Thyroid gland (tissue), 4 donors: Measurements from ENCODE around the gene LDB3. TPM values are rescaled to one million over a fixed set of nuclear protein-coding genes. Genes with fewer than 3 reads are reported as not detected.

Source experiments
- DNase-seq, 2 donors: peaks; one replicate each; pipeline ENCODE4 v3.0.0-alpha.2; 2019
- H3K27ac ChIP-seq, 3 donors: fragments of 200-600 bp; sonication (generic); 1 replicate in 2 of 3; 2 replicates in 1 of 3; pipeline ENCODE4 v1.5.1; 2016 to 2019; ENCODE audit warnings: mild to moderate bottlenecking in 1 of 3, moderate library complexity in 1 of 3
- H3K27me3 ChIP-seq: fragments of 200-600 bp; sonication (generic); one replicate; pipeline ENCODE4 v1.5.1; 2019
- H3K36me3 ChIP-seq, 2 donors: fragments of 200-600 bp; sonication (generic); one replicate each; pipeline ENCODE4 v1.5.1; 2016 to 2019
- H3K4me1 ChIP-seq, 2 donors: fragments of 200-600 bp; sonication (generic); one replicate each; pipeline ENCODE4 v1.5.1; 2017 to 2019
- H3K4me3 ChIP-seq, 3 donors: fragments of 200-600 bp; sonication (generic); replicated peaks in 1 of 3; 1 replicate in 2 of 3; 2 replicates in 1 of 3; pipeline ENCODE4 v1.5.1; 2016; ENCODE audit warnings: mild to moderate bottlenecking in 1 of 3
- H3K9me3 ChIP-seq: fragments of 200-600 bp; sonication (generic); one replicate; pipeline ENCODE4 v1.5.1; 2017
- POLR2A ChIP-seq, 2 donors: fragments of 450-650 bp; IDR thresholded peaks; one replicate each; pipeline ENCODE4 v1.6.1; 2017; ENCODE audit warnings: antibody characterized with exemption in 2 of 2, mild to moderate bottlenecking in 2 of 2, moderate library complexity in 1 of 2
- WGBS, 2 donors: methylation state at CpG; one replicate each; pipeline ENCODE4 v1.1.5; 2017; 5-methylcytosine and 5-hydroxymethylcytosine counted together
- intact Hi-C: fragments of 100-400 bp; cut with DNase I; formaldehyde crosslinking; loops from one replicate; pipeline ENCODE4 v1.15.1; 2023
- total RNA-seq, 4 donors: library from RNA; depleted of rRNA; stranded (reverse); fragments of >200 nt; gene quantifications; one replicate each; pipeline ENCODE4 v1.2.3, GENCODE V29; 2016
- TF ChIP-seq, protein P1 (sequence below), 6 experiments: fragments of 200-600 bp in 3 of 6; fragments of 450-650 bp in 3 of 6; sonication (generic) in 3 of 6; IDR thresholded peaks; one replicate each; pipeline ENCODE4 v1.5.1; 2016 to 2019; ENCODE audit warnings: antibody characterized with exemption in 6 of 6, mild to moderate bottlenecking in 2 of 6, inconsistent platforms in 1 of 6, moderate library complexity in 1 of 6

The LDB3 gene
- total RNA-seq, 4 donors from 2014 or later = 1.5 to 5.5 (median 1.9) TPM

- intact Hi-C loops = no loop called here
- H3K4me1 ChIP-seq = peaks cover 7 to 15% of the 10 kb centered on the region in 2 donors
- no peak for DNase-seq
- TF ChIP-seq POLR2A (IDR thresholded peaks at IDR 0.05) = no peak
- TF ChIP-seq, protein P1, sequence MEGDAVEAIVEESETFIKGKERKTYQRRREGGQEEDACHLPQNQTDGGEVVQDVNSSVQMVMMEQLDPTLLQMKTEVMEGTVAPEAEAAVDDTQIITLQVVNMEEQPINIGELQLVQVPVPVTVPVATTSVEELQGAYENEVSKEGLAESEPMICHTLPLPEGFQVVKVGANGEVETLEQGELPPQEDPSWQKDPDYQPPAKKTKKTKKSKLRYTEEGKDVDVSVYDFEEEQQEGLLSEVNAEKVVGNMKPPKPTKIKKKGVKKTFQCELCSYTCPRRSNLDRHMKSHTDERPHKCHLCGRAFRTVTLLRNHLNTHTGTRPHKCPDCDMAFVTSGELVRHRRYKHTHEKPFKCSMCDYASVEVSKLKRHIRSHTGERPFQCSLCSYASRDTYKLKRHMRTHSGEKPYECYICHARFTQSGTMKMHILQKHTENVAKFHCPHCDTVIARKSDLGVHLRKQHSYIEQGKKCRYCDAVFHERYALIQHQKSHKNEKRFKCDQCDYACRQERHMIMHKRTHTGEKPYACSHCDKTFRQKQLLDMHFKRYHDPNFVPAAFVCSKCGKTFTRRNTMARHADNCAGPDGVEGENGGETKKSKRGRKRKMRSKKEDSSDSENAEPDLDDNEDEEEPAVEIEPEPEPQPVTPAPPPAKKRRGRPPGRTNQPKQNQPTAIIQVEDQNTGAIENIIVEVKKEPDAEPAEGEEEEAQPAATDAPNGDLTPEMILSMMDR (IDR thresholded peaks at IDR 0.05) = no peak
- no peak overlapping the region for H3K4me3 ChIP-seq
- no peaks in the 10 kb centered on the region for H3K27me3 ChIP-seq
- no peaks in the 10 kb centered on the region for H3K9me3 ChIP-seq
- H3K36me3 ChIP-seq = no peaks in the 10 kb centered on the region
- WGBS, 2 donors = 78 to 86% methylated on average over 6 of the region's 6 CpGs
- no peak overlapping the region for H3K27ac ChIP-seq
Observed at GRCh38 chr10:86715156-86715795, 47.0 kb downstream of the LDB3 start.

GRCh38 chr10:86715836-86716235 is 47.5 kb downstream of the LDB3 start:
- Histone ChIP-seq H3K27me3 (no peaks in the 10 kb centered on the region), H3K9me3 (no peaks in the 10 kb centered on the region), H3K4me3 (no peak overlapping the region), H3K36me3 (no peaks in the 10 kb centered on the region), H3K27ac (no peak overlapping the region), H3K4me1 (peaks cover 1 to 10% of the 10 kb centered on the region in 2 donors)
- TF ChIP-seq, protein P1 (IDR thresholded peaks at IDR 0.05) = no peak
- no peak for TF ChIP-seq POLR2A (IDR thresholded peaks at IDR 0.05)
- 80 to 86% methylated on average over 4 to 5 of the region's 5 CpGs for WGBS, 2 donors
- no peak for DNase-seq
- intact Hi-C loops = no loop called here

GRCh38 chr10:86716466-86716865 is 48.2 kb downstream of the LDB3 start:
- peaks cover 0 to 8% of the 10 kb centered on the region in 2 donors for H3K4me1 ChIP-seq
- no peak for TF ChIP-seq POLR2A (IDR thresholded peaks at IDR 0.05)
- TF ChIP-seq, protein P1 (IDR thresholded peaks at IDR 0.05) = no peak
- intact Hi-C loops = no loop called here
- no peak overlapping the region for H3K27ac ChIP-seq
- no peak for DNase-seq
- no peaks in the 10 kb centered on the region for H3K27me3 ChIP-seq
- no peak overlapping the region for H3K4me3 ChIP-seq
- no peaks in the 10 kb centered on the region for H3K36me3 ChIP-seq
- whole genome bisulfite sequencing, 2 donors = 94 to 99% methylated on average over 5 to 7 of the region's 13 CpGs
- H3K9me3 ChIP-seq = no peaks in the 10 kb centered on the region

DNA sequence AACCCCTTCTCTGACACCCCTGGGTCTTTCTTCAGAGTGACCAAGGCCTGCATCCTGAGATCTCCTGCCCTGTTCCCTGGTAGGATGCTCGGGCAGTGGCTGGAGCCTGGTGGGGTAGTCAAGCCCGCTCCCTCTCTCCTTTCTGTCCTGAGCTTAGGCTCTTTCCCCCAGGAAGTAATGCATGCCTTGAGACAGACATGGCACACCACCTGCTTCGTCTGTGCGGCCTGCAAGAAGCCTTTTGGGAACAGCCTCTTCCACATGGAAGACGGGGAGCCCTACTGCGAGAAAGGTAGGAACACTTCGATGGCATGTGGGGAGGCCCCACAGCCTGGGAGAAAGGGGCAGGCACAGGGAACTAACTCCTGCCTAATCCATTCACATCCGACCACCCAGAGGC is 50.2 kb downstream of the LDB3 start:
- 91 to 94% methylated on average over 8 of the region's 8 CpGs for WGBS, 2 donors

DNA sequence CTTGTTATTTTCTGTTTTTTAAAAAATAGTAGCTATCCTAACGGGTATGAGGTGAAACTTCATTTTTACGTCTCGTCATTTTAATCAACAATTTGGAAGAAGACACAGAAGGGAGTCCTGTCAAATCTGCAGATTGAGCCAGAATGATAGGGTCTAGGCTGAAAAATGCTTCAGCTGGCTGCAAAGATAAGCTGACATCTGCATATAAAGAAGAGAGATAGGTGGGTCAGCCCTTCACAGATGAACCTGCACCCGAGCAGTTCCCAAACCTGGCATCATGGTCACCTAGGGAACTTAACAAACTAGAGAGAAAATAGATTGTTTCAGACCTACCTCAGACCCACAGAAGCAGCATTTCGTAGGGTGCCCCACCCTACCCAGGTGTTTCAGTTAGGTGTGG is 52.9 kb downstream of the LDB3 start:
- WGBS, 2 donors = 87 to 92% methylated on average over 5 of the region's 5 CpGs
- intact Hi-C loops = no loop called here
- Histone ChIP-seq H3K9me3 (no peaks in the 10 kb centered on the region), H3K27me3 (no peaks in the 10 kb centered on the region), H3K36me3 (no peaks in the 10 kb centered on the region), H3K27ac (no peak overlapping the region), H3K4me3 (no peak overlapping the region), H3K4me1 (peaks cover 5 to 8% of the 10 kb centered on the region in 2 donors)
- TF ChIP-seq POLR2A (IDR thresholded peaks at IDR 0.05) = no peak
- TF ChIP-seq, protein P1 (IDR thresholded peaks at IDR 0.05) = no peak
- no peak for DNase-seq

More for the DNA sequence above, 50.2 kb downstream of the LDB3 start:
- no peaks in the 10 kb centered on the region for H3K9me3 ChIP-seq
- DNase-seq = no peak
- H3K36me3 ChIP-seq = no peaks in the 10 kb centered on the region
- intact Hi-C loops = no loop called here
- H3K4me1 ChIP-seq = peaks cover 4 to 5% of the 10 kb centered on the region in 2 donors
- TF ChIP-seq POLR2A (IDR thresholded peaks at IDR 0.05) = no peak
- TF ChIP-seq, protein P1 (IDR thresholded peaks at IDR 0.05) = no peak
- no peak overlapping the region for H3K27ac ChIP-seq
- H3K4me3 ChIP-seq = no peak overlapping the region
- H3K27me3 ChIP-seq = no peaks in the 10 kb centered on the region
